GM23338 (cell line): ENCODE measurements around the gene CDKN2AIP. TPM values are rescaled to one million over a fixed set of nuclear protein-coding genes. Genes with fewer than 3 reads are reported as not detected.
A peak's percentile ranks its signal among the peaks of the same experiment; 100 is the strongest.

Experiments used
- ATAC-seq: fragments of 200-7000 bp; cut with Tn5 transposase; 3 replicates; pipeline ENCODE4 v1.9.1; 2020
- DNase-seq: peaks from one replicate; pipeline ENCODE4 v3.0.0-alpha.2; 2015; ENCODE audit warnings: low spot score
- H2AFZ ChIP-seq: fragments of 200-600 bp; sonication (generic); 2 replicates; pipeline ENCODE4 v1.8.0; 2016; ENCODE audit warnings: antibody characterized with exemption, mild to moderate bottlenecking, moderate library complexity
- H3F3A ChIP-seq: fragments of 200-600 bp; sonication (generic); replicated peaks from 2 replicates; pipeline ENCODE4 v1.8.0; 2017; ENCODE audit warnings: antibody characterized with exemption, mixed run types, low read depth
- H3K27ac ChIP-seq: fragments of 200-600 bp; sonication (generic); 2 replicates; pipeline ENCODE4 v1.6.1; 2016; ENCODE audit warnings: low read depth
- H3K27me3 ChIP-seq: fragments of 200-600 bp; sonication (generic); 2 replicates; pipeline ENCODE4 v1.8.0; 2016; ENCODE audit warnings: mild to moderate bottlenecking, mixed run types, moderate library complexity; ENCODE audit not compliant: insufficient read depth
- H3K36me3 ChIP-seq: fragments of 200-600 bp; sonication (generic); 2 replicates; pipeline ENCODE4 v1.8.0; 2016; ENCODE audit warnings: mild to moderate bottlenecking; ENCODE audit not compliant: insufficient read depth
- H3K4me1 ChIP-seq: fragments of 200-600 bp; sonication (generic); 2 replicates; pipeline ENCODE4 v1.8.0; 2016; ENCODE audit warnings: mild to moderate bottlenecking, moderate library complexity; ENCODE audit not compliant: insufficient read depth
- H3K4me2 ChIP-seq: fragments of 200-600 bp; sonication (generic); 2 replicates; pipeline ENCODE4 v1.7.1; 2017; ENCODE audit warnings: mixed run types
- H3K4me3 ChIP-seq: fragments of 200-600 bp; sonication (generic); 2 replicates; pipeline ENCODE4 v1.6.1; 2016; ENCODE audit warnings: mixed run types
- H3K79me2 ChIP-seq: fragments of 200-600 bp; sonication (generic); replicated peaks from 2 replicates; pipeline ENCODE4 v1.8.0; 2017; ENCODE audit warnings: mild to moderate bottlenecking; ENCODE audit not compliant: insufficient read depth
- H3K9me2 ChIP-seq: fragments of 200-600 bp; sonication (generic); 2 replicates; pipeline ENCODE4 v1.8.0; 2017; ENCODE audit not compliant: insufficient read depth
- H4K20me1 ChIP-seq: fragments of 200-600 bp; sonication (generic); replicated peaks from 2 replicates; pipeline ENCODE4 v1.8.0; 2017; ENCODE audit warnings: mild to moderate bottlenecking; ENCODE audit not compliant: insufficient read depth
- H3K27ac Mint-ChIP-seq: 2 replicates; pipeline ENCODE4 v1.8.0; 2020; ENCODE audit warnings: inconsistent platforms, mild to moderate bottlenecking, moderate library complexity, mixed read lengths
- H3K27me3 Mint-ChIP-seq: 3 replicates; pipeline ENCODE4 v1.8.0; 2022; ENCODE audit warnings: low read depth, mild to moderate bottlenecking, moderate library complexity, mixed read lengths, inconsistent platforms; ENCODE audit not compliant: insufficient read depth, poor library complexity
- H3K36me3 Mint-ChIP-seq: 3 replicates; pipeline ENCODE4 v1.8.0; 2021; ENCODE audit warnings: low read depth, mild to moderate bottlenecking, inconsistent platforms, moderate library complexity, mixed read lengths
- H3K4me1 Mint-ChIP-seq: 3 replicates; pipeline ENCODE4 v1.8.0; 2020; ENCODE audit warnings: mild to moderate bottlenecking, inconsistent platforms, mixed read lengths
- H3K4me3 Mint-ChIP-seq: 3 replicates; pipeline ENCODE4 v1.8.0; 2021; ENCODE audit warnings: moderate library complexity, mild to moderate bottlenecking, inconsistent platforms, mixed read lengths
- H3K9me3 Mint-ChIP-seq: 3 replicates; pipeline ENCODE4 v1.8.0; 2020; ENCODE audit warnings: moderate library complexity, mild to moderate bottlenecking, inconsistent platforms, mixed read lengths
- CREB1 ChIP-seq: fragments of 250-450 bp; sonication (Bioruptor Pico); IDR thresholded peaks from 2 replicates; pipeline ENCODE4 v1.5.0; 2020; ENCODE audit warnings: low read depth, mild to moderate bottlenecking, moderate library complexity
- EZH2 ChIP-seq: fragments of 200-600 bp; sonication (generic); IDR thresholded peaks from one replicate; pipeline ENCODE4 v1.8.0; 2017; ENCODE audit warnings: antibody characterized with exemption, mild to moderate bottlenecking, low read depth; ENCODE audit not compliant: unreplicated experiment
- EZH2phosphoT487 ChIP-seq: fragments of 200-600 bp; sonication (generic); IDR thresholded peaks from one replicate; pipeline ENCODE4 v1.8.1; 2018; ENCODE audit warnings: antibody characterized with exemption; ENCODE audit not compliant: unreplicated experiment
- JUNB ChIP-seq: IDR thresholded peaks from one replicate; pipeline ENCODE4 v1.6.1; 2016; ENCODE audit warnings: antibody characterized with exemption; ENCODE audit not compliant: unreplicated experiment
- NANOG ChIP-seq: IDR thresholded peaks from 2 replicates; pipeline ENCODE4 v1.6.1; 2016; ENCODE audit warnings: antibody characterized with exemption, borderline replicate concordance
- POLR2AphosphoS5 ChIP-seq: IDR thresholded peaks from 2 replicates; pipeline ENCODE4 v1.6.1; 2016; ENCODE audit warnings: antibody characterized with exemption, low read depth
- STAT1 ChIP-seq: IDR thresholded peaks from one replicate; pipeline ENCODE4 v1.6.1; 2016; ENCODE audit warnings: antibody characterized with exemption; ENCODE audit not compliant: unreplicated experiment
- ZNF114 ChIP-seq: fragments of 250-450 bp; sonication (Bioruptor Pico); IDR thresholded peaks from 2 replicates; pipeline ENCODE4 v1.5.0; 2020; ENCODE audit warnings: mild to moderate bottlenecking, moderate library complexity
- ZNF331 ChIP-seq: fragments of 250-450 bp; sonication (Bioruptor Pico); IDR thresholded peaks from 2 replicates; pipeline ENCODE4 v1.5.0; 2020; ENCODE audit warnings: low read depth, mild to moderate bottlenecking, moderate library complexity
- polyA plus RNA-seq: library from polyadenylated mRNA; unstranded; fragments of >200 nt; fragmentation: Nextera tagmentation; extraction: Ambion mirVana; gene quantifications from 2 replicates; pipeline ENCODE4 v1.2.1, GENCODE V29; 2016
- total RNA-seq: library from RNA; depleted of rRNA; stranded (reverse); fragments of >200 nt; shearing (Covaris generic); gene quantifications from 2 replicates; pipeline ENCODE4 v1.2.3, GENCODE V29; 2014
- TF ChIP-seq, protein P1 (sequence below): IDR thresholded peaks from one replicate; pipeline ENCODE4 v1.6.1; 2018; ENCODE audit warnings: antibody characterized with exemption; ENCODE audit not compliant: unreplicated experiment
- TF ChIP-seq, protein P2 (sequence below): IDR thresholded peaks from 2 replicates; pipeline ENCODE4 v1.6.1; 2016; ENCODE audit warnings: antibody characterized with exemption
- TF ChIP-seq, protein P3 (sequence below), 2 experiments: fragments of 200-600 bp in 1 of 2; sonication (generic) in 1 of 2; conservative IDR thresholded peaks; 2 replicates each; pipeline versions ENCODE4 v1.5.1 to v1.6.1; 2016 to 2017; ENCODE audit warnings: antibody characterized with exemption in 2 of 2, low read depth in 2 of 2, mild to moderate bottlenecking in 2 of 2, moderate library complexity in 1 of 2
- TF ChIP-seq, protein P4 (sequence below): fragments of 250-450 bp; sonication (Bioruptor Pico); IDR thresholded peaks from 2 replicates; pipeline ENCODE4 v1.5.0; 2020; ENCODE audit warnings: mild to moderate bottlenecking, moderate library complexity

The CDKN2AIP gene
- total and polyA plus RNA-seq, 2 experiments from 2014 or later: 15.2 to 27.2 TPM

DNA sequence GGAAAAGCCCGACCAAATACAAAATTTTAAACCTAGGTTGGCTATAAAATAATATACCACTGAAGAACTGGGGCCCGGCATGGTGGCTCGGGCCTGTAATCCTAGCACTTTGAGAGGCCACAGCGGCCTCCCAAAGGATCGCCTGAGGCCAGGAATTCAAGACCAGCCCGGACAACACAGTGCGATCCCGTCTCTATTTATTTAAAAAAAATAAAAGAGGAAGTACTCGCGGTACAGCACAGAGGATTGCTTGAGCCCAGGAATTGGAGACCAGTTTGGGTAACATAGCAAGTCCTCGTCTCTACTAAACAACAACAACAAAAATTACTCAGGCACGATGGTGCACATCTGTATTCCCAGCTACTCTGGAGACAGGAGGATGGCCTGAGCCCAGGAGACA is 44.8 kb upstream of the CDKN2AIP start:
- H3F3A ChIP-seq: no peaks in the 10 kb centered on the region
- TF ChIP-seq STAT1 (no peak), CREB1 (no peak), JUNB (no peak), ZNF331 (CRISPR knock-in tag) (no peak), EZH2 (no peak), EZH2phosphoT487 (no peak), NANOG (no peak), ZNF114 (CRISPR knock-in tag) (no peak), POLR2AphosphoS5 (no peak)
- TF ChIP-seq, protein P1, sequence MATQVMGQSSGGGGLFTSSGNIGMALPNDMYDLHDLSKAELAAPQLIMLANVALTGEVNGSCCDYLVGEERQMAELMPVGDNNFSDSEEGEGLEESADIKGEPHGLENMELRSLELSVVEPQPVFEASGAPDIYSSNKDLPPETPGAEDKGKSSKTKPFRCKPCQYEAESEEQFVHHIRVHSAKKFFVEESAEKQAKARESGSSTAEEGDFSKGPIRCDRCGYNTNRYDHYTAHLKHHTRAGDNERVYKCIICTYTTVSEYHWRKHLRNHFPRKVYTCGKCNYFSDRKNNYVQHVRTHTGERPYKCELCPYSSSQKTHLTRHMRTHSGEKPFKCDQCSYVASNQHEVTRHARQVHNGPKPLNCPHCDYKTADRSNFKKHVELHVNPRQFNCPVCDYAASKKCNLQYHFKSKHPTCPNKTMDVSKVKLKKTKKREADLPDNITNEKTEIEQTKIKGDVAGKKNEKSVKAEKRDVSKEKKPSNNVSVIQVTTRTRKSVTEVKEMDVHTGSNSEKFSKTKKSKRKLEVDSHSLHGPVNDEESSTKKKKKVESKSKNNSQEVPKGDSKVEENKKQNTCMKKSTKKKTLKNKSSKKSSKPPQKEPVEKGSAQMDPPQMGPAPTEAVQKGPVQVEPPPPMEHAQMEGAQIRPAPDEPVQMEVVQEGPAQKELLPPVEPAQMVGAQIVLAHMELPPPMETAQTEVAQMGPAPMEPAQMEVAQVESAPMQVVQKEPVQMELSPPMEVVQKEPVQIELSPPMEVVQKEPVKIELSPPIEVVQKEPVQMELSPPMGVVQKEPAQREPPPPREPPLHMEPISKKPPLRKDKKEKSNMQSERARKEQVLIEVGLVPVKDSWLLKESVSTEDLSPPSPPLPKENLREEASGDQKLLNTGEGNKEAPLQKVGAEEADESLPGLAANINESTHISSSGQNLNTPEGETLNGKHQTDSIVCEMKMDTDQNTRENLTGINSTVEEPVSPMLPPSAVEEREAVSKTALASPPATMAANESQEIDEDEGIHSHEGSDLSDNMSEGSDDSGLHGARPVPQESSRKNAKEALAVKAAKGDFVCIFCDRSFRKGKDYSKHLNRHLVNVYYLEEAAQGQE: no peak
- TF ChIP-seq, protein P2, sequence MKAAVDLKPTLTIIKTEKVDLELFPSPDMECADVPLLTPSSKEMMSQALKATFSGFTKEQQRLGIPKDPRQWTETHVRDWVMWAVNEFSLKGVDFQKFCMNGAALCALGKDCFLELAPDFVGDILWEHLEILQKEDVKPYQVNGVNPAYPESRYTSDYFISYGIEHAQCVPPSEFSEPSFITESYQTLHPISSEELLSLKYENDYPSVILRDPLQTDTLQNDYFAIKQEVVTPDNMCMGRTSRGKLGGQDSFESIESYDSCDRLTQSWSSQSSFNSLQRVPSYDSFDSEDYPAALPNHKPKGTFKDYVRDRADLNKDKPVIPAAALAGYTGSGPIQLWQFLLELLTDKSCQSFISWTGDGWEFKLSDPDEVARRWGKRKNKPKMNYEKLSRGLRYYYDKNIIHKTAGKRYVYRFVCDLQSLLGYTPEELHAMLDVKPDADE: no peak
- TF ChIP-seq, protein P3, sequence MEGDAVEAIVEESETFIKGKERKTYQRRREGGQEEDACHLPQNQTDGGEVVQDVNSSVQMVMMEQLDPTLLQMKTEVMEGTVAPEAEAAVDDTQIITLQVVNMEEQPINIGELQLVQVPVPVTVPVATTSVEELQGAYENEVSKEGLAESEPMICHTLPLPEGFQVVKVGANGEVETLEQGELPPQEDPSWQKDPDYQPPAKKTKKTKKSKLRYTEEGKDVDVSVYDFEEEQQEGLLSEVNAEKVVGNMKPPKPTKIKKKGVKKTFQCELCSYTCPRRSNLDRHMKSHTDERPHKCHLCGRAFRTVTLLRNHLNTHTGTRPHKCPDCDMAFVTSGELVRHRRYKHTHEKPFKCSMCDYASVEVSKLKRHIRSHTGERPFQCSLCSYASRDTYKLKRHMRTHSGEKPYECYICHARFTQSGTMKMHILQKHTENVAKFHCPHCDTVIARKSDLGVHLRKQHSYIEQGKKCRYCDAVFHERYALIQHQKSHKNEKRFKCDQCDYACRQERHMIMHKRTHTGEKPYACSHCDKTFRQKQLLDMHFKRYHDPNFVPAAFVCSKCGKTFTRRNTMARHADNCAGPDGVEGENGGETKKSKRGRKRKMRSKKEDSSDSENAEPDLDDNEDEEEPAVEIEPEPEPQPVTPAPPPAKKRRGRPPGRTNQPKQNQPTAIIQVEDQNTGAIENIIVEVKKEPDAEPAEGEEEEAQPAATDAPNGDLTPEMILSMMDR (conservative IDR thresholded peaks at IDR 0.05; ENCODE audit: low read depth in 2 of 2): no peak
- TF ChIP-seq, protein P4, sequence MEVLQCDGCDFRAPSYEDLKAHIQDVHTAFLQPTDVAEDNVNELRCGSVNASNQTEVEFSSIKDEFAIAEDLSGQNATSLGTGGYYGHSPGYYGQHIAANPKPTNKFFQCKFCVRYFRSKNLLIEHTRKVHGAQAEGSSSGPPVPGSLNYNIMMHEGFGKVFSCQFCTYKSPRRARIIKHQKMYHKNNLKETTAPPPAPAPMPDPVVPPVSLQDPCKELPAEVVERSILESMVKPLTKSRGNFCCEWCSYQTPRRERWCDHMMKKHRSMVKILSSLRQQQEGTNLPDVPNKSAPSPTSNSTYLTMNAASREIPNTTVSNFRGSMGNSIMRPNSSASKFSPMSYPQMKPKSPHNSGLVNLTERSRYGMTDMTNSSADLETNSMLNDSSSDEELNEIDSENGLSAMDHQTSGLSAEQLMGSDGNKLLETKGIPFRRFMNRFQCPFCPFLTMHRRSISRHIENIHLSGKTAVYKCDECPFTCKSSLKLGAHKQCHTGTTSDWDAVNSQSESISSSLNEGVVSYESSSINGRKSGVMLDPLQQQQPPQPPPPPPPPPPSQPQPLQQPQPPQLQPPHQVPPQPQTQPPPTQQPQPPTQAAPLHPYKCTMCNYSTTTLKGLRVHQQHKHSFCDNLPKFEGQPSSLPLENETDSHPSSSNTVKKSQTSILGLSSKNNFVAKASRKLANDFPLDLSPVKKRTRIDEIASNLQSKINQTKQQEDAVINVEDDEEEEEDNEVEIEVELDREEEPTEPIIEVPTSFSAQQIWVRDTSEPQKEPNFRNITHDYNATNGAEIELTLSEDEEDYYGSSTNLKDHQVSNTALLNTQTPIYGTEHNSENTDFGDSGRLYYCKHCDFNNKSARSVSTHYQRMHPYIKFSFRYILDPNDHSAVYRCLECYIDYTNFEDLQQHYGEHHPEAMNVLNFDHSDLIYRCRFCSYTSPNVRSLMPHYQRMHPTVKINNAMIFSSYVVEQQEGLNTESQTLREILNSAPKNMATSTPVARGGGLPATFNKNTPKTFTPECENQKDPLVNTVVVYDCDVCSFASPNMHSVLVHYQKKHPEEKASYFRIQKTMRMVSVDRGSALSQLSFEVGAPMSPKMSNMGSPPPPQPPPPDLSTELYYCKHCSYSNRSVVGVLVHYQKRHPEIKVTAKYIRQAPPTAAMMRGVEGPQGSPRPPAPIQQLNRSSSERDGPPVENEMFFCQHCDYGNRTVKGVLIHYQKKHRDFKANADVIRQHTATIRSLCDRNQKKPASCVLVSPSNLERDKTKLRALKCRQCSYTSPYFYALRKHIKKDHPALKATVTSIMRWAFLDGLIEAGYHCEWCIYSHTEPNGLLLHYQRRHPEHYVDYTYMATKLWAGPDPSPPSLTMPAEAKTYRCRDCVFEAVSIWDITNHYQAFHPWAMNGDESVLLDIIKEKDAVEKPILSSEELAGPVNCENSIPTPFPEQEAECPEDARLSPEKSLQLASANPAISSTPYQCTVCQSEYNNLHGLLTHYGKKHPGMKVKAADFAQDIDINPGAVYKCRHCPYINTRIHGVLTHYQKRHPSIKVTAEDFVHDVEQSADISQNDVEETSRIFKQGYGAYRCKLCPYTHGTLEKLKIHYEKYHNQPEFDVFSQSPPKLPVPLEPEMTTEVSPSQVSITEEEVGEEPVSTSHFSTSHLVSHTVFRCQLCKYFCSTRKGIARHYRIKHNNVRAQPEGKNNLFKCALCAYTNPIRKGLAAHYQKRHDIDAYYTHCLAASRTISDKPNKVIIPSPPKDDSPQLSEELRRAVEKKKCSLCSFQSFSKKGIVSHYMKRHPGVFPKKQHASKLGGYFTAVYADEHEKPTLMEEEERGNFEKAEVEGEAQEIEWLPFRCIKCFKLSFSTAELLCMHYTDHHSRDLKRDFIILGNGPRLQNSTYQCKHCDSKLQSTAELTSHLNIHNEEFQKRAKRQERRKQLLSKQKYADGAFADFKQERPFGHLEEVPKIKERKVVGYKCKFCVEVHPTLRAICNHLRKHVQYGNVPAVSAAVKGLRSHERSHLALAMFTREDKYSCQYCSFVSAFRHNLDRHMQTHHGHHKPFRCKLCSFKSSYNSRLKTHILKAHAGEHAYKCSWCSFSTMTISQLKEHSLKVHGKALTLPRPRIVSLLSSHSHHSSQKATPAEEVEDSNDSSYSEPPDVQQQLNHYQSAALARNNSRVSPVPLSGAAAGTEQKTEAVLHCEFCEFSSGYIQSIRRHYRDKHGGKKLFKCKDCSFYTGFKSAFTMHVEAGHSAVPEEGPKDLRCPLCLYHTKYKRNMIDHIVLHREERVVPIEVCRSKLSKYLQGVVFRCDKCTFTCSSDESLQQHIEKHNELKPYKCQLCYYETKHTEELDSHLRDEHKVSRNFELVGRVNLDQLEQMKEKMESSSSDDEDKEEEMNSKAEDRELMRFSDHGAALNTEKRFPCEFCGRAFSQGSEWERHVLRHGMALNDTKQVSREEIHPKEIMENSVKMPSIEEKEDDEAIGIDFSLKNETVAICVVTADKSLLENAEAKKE (CRISPR knock-in tag): no peak
- H3K4me3 Mint-ChIP-seq: no peak overlapping the region
- H3K27ac Mint-ChIP-seq: no peak overlapping the region
- H3K36me3 Mint-ChIP-seq: no peaks in the 10 kb centered on the region
- H3K9me2 ChIP-seq: no peaks in the 10 kb centered on the region
- no peak overlapping the region for H3K4me2 ChIP-seq
- peaks cover 11% of the 10 kb centered on the region for H3K27me3 Mint-ChIP-seq
- ATAC-seq: no peak
- H3K4me1 Mint-ChIP-seq: peaks cover 6% of the 10 kb centered on the region
- no peaks in the 10 kb centered on the region for H3K79me2 ChIP-seq
- no peaks in the 10 kb centered on the region for H3K4me1 ChIP-seq
- H3K9me3 Mint-ChIP-seq: no peaks in the 10 kb centered on the region
- H3K27me3 ChIP-seq: peaks cover 11% of the 10 kb centered on the region
- no peaks in the 10 kb centered on the region for H3K36me3 ChIP-seq
- no peak overlapping the region for H3K27ac ChIP-seq
- no peaks in the 10 kb centered on the region for H4K20me1 ChIP-seq
- H3K4me3 ChIP-seq: no peak overlapping the region
- H2AFZ ChIP-seq: peak overlapping the region; percentile 96
- no peak for DNase-seq
